Dendritic cell treated with granulocyte-macrophage colony-stimulating factor and Interleukin-4, amounts not matched to agents 40 ng/mL and 50 ng/mL, for 4 days (primary cell): Measurements from ENCODE around the gene CCND3.
"Not testable (repeated sequence)": the region's sequence is repeated elsewhere in the genome, so short reads cannot be mapped to it uniquely, and the experiment has no call there.

ENCODE experiments used
- H3K27ac Mint-ChIP-seq: one replicate; pipeline ENCODE4 v1.8.0; 2022; ENCODE audit warnings: mild to moderate bottlenecking, mixed read lengths
- H3K27me3 Mint-ChIP-seq: one replicate; pipeline ENCODE4 v1.8.0; 2022; ENCODE audit warnings: mild to moderate bottlenecking, mixed read lengths
- H3K36me3 Mint-ChIP-seq: one replicate; pipeline ENCODE4 v1.8.0; 2022; ENCODE audit warnings: low read depth, mixed read lengths
- H3K4me1 Mint-ChIP-seq: one replicate; pipeline ENCODE4 v1.8.0; 2022; ENCODE audit warnings: low read depth, mixed read lengths
- H3K4me3 Mint-ChIP-seq: one replicate; pipeline ENCODE4 v1.8.0; 2022; ENCODE audit warnings: mild to moderate bottlenecking, moderate library complexity, mixed read lengths
- H3K9me3 Mint-ChIP-seq: one replicate; pipeline ENCODE4 v1.8.0; 2022; ENCODE audit warnings: mixed read lengths
- intact Hi-C: fragments of 100-400 bp; cut with micrococcal nuclease; formaldehyde crosslinking; loops from one replicate; pipeline ENCODE4 v1.15.0; 2022

Gene CCND3

GRCh38 chr6:41964201-41964887 lies 22.7 kb upstream of the CCND3 start:
- Mint-ChIP-seq H3K4me1 (peaks cover 20% of the 10 kb centered on the region), H3K27me3 (peaks cover 1% of the 10 kb centered on the region), H3K27ac (no peak overlapping the region), H3K4me3 (no peak overlapping the region), H3K36me3 (no peaks in the 10 kb centered on the region), H3K9me3 (no peaks in the 10 kb centered on the region)
- intact Hi-C loops, result no loop called here

- Mint-ChIP-seq H3K4me1 (peaks cover 23% of the 10 kb centered on the region), H3K27me3 (peaks cover 1% of the 10 kb centered on the region), H3K27ac (no peak overlapping the region), H3K36me3 (no peaks in the 10 kb centered on the region), H3K4me3 (no peak overlapping the region), H3K9me3 (no peaks in the 10 kb centered on the region)
- intact Hi-C loops, result no loop called here
These were observed 21.8 kb upstream of the CCND3 start for GRCh38 chr6:41963371-41963770.

- Mint-ChIP-seq H3K27me3 (peaks cover 1% of the 10 kb centered on the region), H3K4me1 (peaks cover 19% of the 10 kb centered on the region), H3K36me3 (no peaks in the 10 kb centered on the region), H3K27ac (no peak overlapping the region), H3K4me3 (no peak overlapping the region), H3K9me3 (no peaks in the 10 kb centered on the region)
- intact Hi-C loops, result no loop called here
These were observed 18.4 kb upstream of the CCND3 start for GRCh38 chr6:41960028-41960427.

- Mint-ChIP-seq H3K9me3 (no peaks in the 10 kb centered on the region), H3K27me3 (peaks cover 1% of the 10 kb centered on the region), H3K4me3 (no peak overlapping the region), H3K27ac (no peak overlapping the region), H3K36me3 (no peaks in the 10 kb centered on the region), H3K4me1 (peaks cover 19% of the 10 kb centered on the region)
- intact Hi-C loops, result no loop called here
These were observed 16.6 kb upstream of the CCND3 start for GRCh38 chr6:41958022-41958856.

DNA sequence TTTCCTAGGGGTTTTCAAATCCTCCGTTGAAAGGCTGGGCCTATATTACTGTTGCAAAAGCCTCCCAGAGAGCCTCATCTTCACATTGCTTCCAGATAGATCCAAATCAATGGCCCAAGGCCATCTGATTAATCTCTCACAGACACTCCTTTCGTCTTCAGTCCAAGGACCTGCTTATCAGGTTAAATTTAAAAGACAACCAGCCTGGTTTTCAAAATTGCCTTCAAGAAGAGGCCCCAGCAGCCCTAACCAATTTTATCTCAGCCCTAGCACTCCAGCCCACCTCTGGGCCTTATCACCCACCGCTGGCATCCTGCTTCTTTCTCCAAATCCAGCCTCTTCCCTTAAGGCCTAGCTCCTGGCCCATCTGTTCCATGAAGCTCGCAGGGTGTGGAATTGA lies 15.5 kb upstream of the CCND3 start:
- peaks cover 1% of the 10 kb centered on the region for H3K27me3 Mint-ChIP-seq
- no peaks in the 10 kb centered on the region for H3K36me3 Mint-ChIP-seq
- no peaks in the 10 kb centered on the region for H3K9me3 Mint-ChIP-seq
- H3K27ac Mint-ChIP-seq, result no peak overlapping the region
- no peak overlapping the region for H3K4me3 Mint-ChIP-seq
- intact Hi-C loops, result no loop called here
- peaks cover 19% of the 10 kb centered on the region for H3K4me1 Mint-ChIP-seq

GRCh38 chr6:41955412-41955811 lies 13.8 kb upstream of the CCND3 start:
- intact Hi-C loops, result no loop called here
- peaks cover 5% of the 10 kb centered on the region for H3K4me1 Mint-ChIP-seq
- no peaks in the 10 kb centered on the region for H3K9me3 Mint-ChIP-seq
- H3K4me3 Mint-ChIP-seq, result no peak overlapping the region
- no peaks in the 10 kb centered on the region for H3K27me3 Mint-ChIP-seq
- H3K27ac Mint-ChIP-seq, result no peak overlapping the region
- H3K36me3 Mint-ChIP-seq, result no peaks in the 10 kb centered on the region

- no peak overlapping the region for H3K27ac Mint-ChIP-seq
- no peaks in the 10 kb centered on the region for H3K9me3 Mint-ChIP-seq
- H3K4me3 Mint-ChIP-seq, result no peak overlapping the region
- intact Hi-C loops, result no loop called here
- peaks cover 5% of the 10 kb centered on the region for H3K4me1 Mint-ChIP-seq
- no peaks in the 10 kb centered on the region for H3K36me3 Mint-ChIP-seq
- H3K27me3 Mint-ChIP-seq, result no peaks in the 10 kb centered on the region
These were observed 13.1 kb upstream of the CCND3 start for GRCh38 chr6:41954668-41955067.

DNA sequence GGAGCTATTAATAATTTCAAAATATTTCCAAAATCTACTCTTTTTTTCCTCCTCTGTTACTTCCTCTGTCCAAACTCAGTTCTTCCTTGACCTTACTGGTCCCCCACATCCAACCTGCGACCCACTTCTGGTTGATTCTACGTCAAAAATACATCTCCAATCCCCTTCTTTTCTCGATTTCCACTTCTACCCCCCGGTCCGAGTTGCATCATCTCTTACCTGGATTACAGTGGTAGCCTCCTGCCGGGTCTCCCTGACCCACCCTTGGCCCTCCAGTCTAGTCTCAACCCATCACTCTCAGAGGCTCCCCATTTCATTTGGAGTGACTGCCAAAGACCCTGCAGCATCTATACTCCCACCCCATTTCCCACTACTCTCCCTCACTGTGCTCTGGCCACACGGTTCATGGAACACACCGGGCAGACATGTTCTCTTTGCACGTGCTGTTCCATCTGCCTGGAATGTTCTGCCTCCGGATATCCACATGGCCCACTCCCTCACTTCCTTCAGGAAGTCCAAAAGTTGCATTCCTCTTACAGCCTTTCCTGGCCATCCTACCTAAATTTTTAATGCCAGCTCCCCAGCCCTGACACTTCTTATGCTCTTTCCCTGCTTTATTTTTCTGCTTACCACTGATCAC lies 6.1 kb upstream of the CCND3 start:
- Mint-ChIP-seq H3K27me3 (no peaks in the 10 kb centered on the region), H3K4me1 (peaks cover under 1% of the 10 kb centered on the region), H3K27ac (no peak overlapping the region), H3K9me3 (no peaks in the 10 kb centered on the region), H3K4me3 (no peak overlapping the region), H3K36me3 (no peaks in the 10 kb centered on the region)
- intact Hi-C loops, result no loop called here

DNA sequence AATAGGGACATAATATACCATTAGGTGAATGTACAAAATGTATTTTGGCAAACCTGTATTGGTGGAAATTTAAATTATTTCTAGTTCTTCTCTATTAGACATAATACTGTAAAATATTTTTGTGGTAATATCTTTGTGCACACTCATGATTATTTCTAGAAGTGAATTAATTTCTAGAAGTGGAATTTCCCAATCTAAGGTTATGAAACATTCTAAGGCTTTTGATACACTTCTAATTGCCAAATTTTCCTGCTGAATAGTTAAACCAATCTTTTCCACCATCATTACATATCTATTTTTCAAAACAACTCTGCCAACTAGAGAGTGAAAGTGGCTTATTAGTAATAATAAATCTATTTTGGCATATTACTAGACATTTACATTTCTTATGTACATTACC lies 1.8 kb upstream of the CCND3 start:
- intact Hi-C loops, result loop anchor here (5.0 kb wide), 2 partner anchors 84 to 161 kb away; partner anchors contain the start of gene PRICKLE4
- H3K4me1 Mint-ChIP-seq, result peaks cover 31% of the 10 kb centered on the region
- no peaks in the 10 kb centered on the region for H3K27me3 Mint-ChIP-seq
- H3K9me3 Mint-ChIP-seq, result no peaks in the 10 kb centered on the region
- peaks cover 27% of the 10 kb centered on the region for H3K36me3 Mint-ChIP-seq
- H3K27ac Mint-ChIP-seq, result no peak overlapping the region
- H3K4me3 Mint-ChIP-seq, result no peak overlapping the region

DNA sequence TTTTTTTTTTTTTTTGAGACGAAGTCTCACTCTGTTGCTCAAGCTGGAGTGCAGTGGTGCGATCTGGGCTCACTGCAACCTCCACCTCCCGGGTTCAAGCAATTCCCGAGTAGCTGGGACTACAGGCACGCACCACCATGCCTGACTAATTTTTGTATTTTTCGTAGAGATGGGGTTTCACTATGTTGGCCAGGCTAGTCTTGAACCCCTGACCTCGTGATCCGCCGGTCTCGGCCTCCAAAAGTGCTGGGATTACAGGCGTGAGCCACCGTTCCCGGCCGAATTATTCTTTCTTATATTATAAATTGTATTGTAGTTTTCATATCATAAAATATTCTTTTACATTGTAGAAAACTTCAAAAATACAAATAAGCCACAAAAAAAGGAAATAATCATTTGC lies 1.3 kb upstream of the CCND3 start:
- peaks cover 37% of the 10 kb centered on the region for H3K4me1 Mint-ChIP-seq
- not testable (repeated sequence) for H3K27me3 Mint-ChIP-seq, H3K4me3 Mint-ChIP-seq, H3K9me3 Mint-ChIP-seq
- peaks cover 27% of the 10 kb centered on the region for H3K36me3 Mint-ChIP-seq
- H3K27ac Mint-ChIP-seq, result peak overlapping the region; percentile 90
- intact Hi-C loops, result loop anchor here (5.0 kb wide), 2 partner anchors 84 to 161 kb away; partner anchors contain the start of gene PRICKLE4

GRCh38 chr6:41942067-41942851 lies 651 bp upstream of the CCND3 start:
- Mint-ChIP-seq H3K27ac (peak overlapping the region; percentile 90), H3K4me3 (peak overlapping the region; percentile 78), H3K36me3 (peaks cover 32% of the 10 kb centered on the region), H3K4me1 (peaks cover 43% of the 10 kb centered on the region), H3K27me3 (no peaks in the 10 kb centered on the region), H3K9me3 (no peaks in the 10 kb centered on the region)
- intact Hi-C loops, result loop anchor here (5.0 kb wide), 2 partner anchors 85 to 160 kb away; partner anchors contain the start of gene PRICKLE4

GRCh38 chr6:41940759-41941279 lies 789 bp downstream of the CCND3 start:
- Mint-ChIP-seq H3K4me3 (peak overlapping the region; percentile 99), H3K27ac (peak overlapping the region; percentile 90), H3K36me3 (peaks cover 46% of the 10 kb centered on the region), H3K4me1 (peaks cover 58% of the 10 kb centered on the region), H3K9me3 (no peaks in the 10 kb centered on the region), H3K27me3 (no peaks in the 10 kb centered on the region)
- intact Hi-C loops, result loop anchor here (5.0 kb wide), 2 partner anchors 86 to 159 kb away; partner anchors contain the start of gene PRICKLE4
